HG02798 (cell line): ENCODE results near the gene SLC18A2.

ENCODE experiments used
- ATAC-seq: cut with Tn5 transposase; IDR thresholded peaks from one replicate; pipeline ENCODE4 v1.9.1; 2021; ENCODE audit warnings: mild to moderate bottlenecking; ENCODE audit not compliant: unreplicated experiment, poor library complexity

The SLC18A2 gene

DNA sequence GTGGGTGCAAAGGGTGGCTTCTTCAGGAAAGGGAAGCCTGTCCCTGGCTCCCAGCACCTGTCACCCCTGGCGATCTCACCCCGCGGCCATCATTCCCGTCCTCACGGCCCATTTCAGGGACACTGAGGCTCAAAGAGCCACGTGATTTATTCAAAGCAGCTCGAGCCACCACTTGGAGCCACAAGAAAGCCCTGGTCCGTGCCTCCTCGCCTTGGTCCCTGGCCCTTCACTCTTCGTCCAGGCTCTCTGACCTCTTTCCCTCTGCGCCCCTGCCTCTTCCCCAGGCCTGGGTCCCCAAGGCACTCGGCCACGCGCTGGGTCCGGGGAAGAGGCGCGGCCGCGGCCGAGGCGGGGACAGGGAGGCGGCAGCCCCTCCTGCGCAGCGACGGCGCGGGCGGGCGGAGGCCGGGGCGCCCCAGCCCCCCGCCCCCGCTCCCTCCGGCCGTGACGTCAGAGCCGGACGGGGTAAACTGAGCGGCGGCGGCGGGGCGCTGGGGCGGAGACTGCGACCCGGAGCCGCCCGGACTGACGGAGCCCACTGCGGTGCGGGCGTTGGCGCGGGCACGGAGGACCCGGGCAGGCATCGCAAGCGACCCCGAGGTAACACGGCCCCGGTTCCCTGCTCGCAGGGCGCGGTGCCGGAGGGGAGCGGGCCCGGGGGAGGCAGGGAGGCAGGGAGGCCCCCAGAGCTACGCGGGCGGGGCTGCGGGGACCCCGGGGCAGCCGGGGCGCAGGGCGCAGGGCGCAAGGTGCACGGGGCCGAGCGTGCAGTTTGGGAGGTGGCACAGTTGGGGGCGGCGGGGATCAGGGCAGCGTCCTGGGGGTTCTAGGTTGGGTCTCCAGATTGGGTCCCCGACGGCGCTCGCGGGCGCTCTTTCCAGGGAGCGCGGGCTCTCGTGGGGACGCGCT lies at the start of gene SLC18A2:
Gene SLC18A2 (plus strand): TSS at position 494 of the 909 bp plus-strand sequence. CDS start 580 bp downstream, outside the sequence.
- ATAC-seq, result no peak

- no peak for ATAC-seq
Measured at GRCh38 chr10:117197189-117197588, 43.7 kb upstream of the SLC18A2 start, which contains the start of gene KCNK18. KCNK18 (plus strand) TSS chr10:117197489; CDS start chr10:117197489, 0 bp downstream.

GRCh38 chr10:117198088-117198487 lies 42.8 kb upstream of the SLC18A2 start:
- ATAC-seq, result no peak

- ATAC-seq, result no peak
Measured at GRCh38 chr10:117201826-117202225, 39.1 kb upstream of the SLC18A2 start.

DNA sequence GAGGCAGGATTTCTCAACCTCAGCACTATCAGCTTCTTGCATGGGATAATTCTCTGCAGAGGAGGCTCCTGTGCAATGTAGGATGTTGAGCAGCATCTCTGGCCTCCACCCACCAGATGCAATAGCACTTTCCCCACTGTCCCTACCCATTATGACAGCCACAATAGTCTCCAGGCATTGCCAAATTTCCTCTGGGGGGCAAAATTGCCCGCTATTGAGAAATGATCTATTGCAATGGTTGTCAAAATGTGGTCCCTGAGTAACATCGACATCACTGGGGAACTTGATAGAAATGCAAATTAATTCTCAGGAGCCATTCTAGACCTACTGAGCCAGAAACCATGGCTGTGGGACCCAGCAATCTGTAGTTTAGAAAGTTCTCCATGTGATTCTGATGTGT lies 36.6 kb upstream of the SLC18A2 start:
- ATAC-seq, result no peak

GRCh38 chr10:117212176-117212575 lies 28.7 kb upstream of the SLC18A2 start:
- ATAC-seq, result no peak

DNA sequence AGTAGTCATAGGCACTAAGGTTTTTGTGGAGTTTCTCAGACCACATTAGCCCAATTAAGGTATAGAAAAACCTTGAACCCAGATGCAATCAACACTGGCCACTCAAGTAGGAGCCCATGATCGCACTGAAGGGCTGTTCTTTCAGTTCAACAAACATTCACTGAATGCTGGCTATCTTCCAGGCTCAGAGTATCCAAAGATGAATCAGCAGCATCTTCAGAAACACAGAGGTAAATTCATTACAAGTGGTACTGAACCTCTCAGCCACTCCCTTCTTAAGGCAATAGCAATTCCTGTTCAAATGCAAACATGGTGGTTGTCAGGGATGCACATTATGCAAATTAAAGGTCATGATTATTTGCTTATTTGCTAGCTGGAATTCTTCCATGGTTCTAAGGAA lies 26.5 kb upstream of the SLC18A2 start:
- no peak for ATAC-seq

DNA sequence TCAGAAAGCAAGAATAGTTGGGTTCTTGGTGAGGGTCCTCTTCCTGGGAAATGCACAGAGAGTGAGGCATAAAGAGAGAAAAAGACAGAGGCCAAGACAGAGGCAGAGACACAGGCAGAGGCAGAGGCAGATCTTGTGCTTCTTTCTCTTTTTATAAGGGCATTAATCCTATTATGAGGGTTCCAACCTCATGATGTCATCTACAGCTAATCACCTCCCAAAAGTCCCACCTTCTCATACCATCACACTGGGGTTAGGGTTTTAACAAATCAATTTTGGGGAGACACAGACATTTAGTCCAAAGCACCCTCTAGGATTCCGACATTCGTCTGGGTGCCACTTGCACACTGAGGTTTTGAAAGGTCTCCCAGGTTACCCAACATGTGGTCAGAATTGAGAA lies 25.8 kb upstream of the SLC18A2 start:
- no peak for ATAC-seq

GRCh38 chr10:117216028-117216427 lies 24.9 kb upstream of the SLC18A2 start:
- ATAC-seq, result no peak

DNA sequence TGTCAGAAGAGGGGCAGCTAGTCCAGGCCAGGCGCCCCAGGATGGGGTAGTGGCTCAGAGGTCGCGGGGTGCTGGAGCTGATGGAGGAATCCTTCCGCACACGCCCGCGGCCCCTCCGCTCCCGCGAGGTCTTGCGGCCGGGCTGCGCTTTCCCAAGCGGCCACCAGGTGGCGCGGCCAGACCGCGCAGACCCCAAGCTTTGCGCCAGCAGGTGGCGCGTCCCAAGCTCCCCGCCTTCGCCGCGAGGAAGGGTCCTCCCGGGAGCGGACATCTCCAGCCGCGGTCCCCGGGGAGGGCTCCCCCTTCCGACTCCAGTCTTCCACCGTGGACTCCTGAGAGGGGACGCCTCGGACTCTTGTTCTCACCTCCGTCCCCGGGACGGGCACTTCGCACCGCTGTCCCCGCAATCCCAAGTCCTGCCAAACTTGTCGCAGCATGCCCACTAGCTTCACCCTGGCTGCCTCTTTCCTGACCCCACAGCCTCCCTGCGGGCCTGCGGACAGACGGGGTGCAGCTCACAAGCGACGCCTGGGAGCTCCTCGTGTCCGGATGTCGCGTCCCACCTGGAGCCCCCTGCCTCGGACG lies 24.2 kb upstream of the SLC18A2 start:
- ATAC-seq, result peak; percentile 89

DNA sequence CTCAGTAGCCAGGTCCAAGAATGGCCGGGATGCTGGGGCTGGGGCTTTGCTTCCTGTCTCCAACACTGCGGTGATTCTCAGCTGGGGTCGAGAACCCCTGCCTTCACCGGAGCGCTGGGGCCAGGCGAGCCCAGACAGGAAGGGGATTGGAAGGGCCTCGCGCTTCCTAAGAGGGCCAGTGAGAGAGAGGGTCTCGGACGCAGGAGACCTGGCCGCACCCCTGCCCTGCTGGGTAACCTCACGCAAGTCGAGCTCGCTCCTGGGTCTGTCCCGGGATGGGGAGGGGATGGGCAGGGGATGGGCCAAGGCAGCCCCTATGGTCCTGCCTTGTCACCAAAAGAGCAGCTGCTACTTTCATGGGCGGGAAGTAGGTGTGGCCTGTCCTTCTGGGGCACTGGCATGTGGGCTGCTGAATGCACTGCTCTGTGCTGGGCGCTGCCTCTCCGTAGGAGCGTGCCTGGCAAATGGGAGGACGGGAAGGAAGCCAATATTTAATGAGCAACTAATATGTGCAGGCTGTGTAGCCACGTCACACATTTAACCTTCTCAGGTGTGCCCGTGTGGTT lies 23.6 kb upstream of the SLC18A2 start:
- ATAC-seq, result peak; percentile 62

DNA sequence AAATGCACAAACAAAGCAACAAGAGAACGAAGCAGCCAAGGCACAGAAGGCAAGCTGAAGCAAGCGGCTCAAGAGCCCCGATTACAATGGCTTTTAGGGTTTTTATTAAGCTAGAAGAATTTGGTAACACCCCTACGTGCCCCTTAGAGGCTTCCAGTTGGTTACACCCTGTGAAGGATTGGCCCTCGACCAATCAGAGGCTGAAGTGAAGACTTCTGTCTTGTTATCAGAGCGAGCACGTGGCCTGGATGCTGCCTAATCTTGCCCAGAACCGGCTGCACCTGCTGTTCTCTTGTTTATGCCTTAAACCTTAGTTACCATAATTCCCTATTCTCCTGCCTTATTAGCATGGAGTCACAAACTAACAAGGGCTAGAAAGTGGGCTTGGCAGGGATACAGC lies 22.3 kb upstream of the SLC18A2 start:
- no peak for ATAC-seq

DNA sequence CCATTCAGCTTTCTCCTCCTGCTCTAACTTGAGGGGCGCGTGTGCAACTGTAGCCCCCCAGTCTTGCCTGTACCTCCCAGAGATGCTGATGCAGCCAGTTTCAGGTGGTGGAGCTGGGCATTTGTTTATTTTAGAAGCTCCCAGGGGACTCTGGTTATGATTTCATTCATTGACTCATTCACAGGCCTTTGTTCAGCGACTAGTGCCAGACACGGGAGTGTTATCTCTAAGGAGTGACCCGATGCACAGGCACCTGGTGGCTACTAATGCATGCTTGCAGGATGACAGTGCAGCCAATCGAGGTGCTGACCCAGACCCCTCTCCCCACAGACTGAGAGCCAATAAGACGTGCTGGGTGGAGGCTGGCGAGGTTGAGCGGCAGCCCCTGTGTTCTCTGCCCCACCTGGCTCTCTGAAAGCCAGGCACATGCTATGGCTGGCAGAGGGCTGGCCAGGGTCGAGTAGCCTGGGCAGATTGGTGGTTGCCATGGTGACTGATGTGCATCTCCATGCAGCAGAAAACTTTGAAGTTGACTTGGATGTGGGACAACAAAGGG lies 19.7 kb upstream of the SLC18A2 start:
- no peak for ATAC-seq

GRCh38 chr10:117222552-117222951 lies 18.4 kb upstream of the SLC18A2 start:
- no peak for ATAC-seq

DNA sequence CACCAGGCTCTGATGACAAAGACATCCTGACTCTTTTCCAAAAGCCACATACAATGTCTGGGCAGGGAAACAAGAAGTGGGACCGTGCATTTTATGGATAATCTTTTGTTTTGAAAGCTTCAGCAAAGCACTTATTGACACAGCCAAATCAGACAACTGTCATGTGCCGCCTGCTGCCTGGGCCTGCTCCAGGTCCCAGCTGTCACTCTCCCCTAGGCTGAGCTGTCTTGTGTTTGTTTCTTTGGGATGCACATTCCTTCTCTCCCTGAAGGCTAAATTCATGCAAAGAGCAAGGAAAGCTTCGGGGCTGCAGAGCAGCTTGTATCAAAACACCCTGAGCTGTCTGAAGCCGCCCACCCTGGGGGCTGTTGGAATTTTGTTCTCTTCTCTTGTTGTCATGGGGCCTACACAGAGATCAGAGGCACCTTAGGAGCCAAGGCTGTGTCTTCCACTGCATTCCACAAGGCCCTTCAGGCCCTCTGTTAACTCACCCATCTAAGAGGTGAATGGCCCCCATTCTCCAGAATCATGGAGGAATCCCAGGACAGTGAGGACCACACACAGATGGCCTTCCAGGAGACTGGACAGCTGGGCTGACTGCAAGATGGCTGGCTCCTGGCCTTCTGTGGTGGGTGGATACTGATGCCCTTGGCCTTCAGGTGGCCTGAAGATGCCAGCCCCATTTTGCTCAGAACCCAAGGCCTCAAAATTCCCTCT lies 17.8 kb upstream of the SLC18A2 start:
- ATAC-seq, result no peak

GRCh38 chr10:117223693-117224430 lies 17.1 kb upstream of the SLC18A2 start:
- ATAC-seq, result no peak

GRCh38 chr10:117224881-117225280 lies 16.0 kb upstream of the SLC18A2 start:
- no peak for ATAC-seq

GRCh38 chr10:117226813-117227451 lies 14.0 kb upstream of the SLC18A2 start:
- peak; percentile 41 for ATAC-seq

DNA sequence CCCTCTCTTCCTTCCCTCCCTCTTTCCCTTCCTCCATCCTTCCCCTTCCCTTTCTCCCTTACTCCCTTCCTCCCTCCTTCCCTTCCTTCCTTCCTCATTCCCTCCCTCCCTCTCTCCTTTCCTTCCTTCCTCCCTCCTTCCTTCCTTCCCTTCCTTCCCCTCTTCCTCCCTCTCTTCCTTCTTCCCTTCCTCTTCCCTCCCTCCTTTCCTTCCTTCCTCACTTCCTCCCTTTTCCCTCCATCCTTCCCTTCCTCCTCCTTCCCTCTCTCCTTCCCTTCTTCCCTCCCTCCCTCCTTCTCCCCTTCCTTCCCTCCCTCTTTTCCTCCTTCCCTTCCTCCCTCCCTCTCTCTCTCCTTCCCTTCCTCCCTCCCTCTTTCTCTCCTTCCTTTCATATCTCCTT lies 12.7 kb upstream of the SLC18A2 start:
- ATAC-seq, result no peak
